Body of pancreas (tissue), 4 donors: ENCODE measurements around the gene HLA-DOB. TPM values are rescaled to one million over a fixed set of nuclear protein-coding genes. Genes with fewer than 3 reads are reported as not detected.
"Not testable (repeated sequence)": the region's sequence is repeated elsewhere in the genome, so short reads cannot be mapped to it uniquely, and the experiment has no call there.

ENCODE experiments used
- ATAC-seq: fragments of 150-250 bp; one replicate; pipeline ENCODE4 v1.9.1; 2016
- DNase-seq, 4 donors: peaks; one replicate each; pipeline ENCODE4 v3.0.0-alpha.2; 2019
- H3K27ac ChIP-seq, 4 donors: fragments of 200-600 bp; sonication (generic); 1 replicate in 3 of 4; 2 replicates in 1 of 4; pipeline versions ENCODE4 v1.5.1 to v1.6.1; 2016 to 2019; ENCODE audit warnings: mild to moderate bottlenecking in 1 of 4, mixed read lengths in 1 of 4, moderate library complexity in 1 of 4
- H3K27me3 ChIP-seq, 2 donors: fragments of 200-600 bp; sonication (generic); one replicate each; pipeline ENCODE4 v1.6.0; 2016; ENCODE audit warnings: mild to moderate bottlenecking in 1 of 2
- H3K36me3 ChIP-seq, 2 donors: fragments of 200-600 bp; sonication (generic); replicated peaks in 1 of 2; 2 replicates each; pipeline ENCODE4 v1.5.1; 2016; ENCODE audit warnings: low read depth in 2 of 2; ENCODE audit not compliant: insufficient read depth in 1 of 2
- H3K4me1 ChIP-seq: fragments of 200-600 bp; sonication (generic); one replicate; pipeline ENCODE4 v1.6.0; 2016
- H3K4me3 ChIP-seq, 2 donors: fragments of 200-600 bp; sonication (generic); 1 replicate in 1 of 2; 2 replicates in 1 of 2; pipeline ENCODE4 v1.5.1; 2016 to 2019
- H3K9me3 ChIP-seq, 3 donors: fragments of 200-600 bp; sonication (generic); 1 replicate in 2 of 3; 2 replicates in 1 of 3; pipeline ENCODE4 v1.5.1; 2016
- CTCF ChIP-seq, 7 experiments: fragments of 450-650 bp in 4 of 7; fragments of 200-600 bp in 3 of 7; sonication (generic) in 3 of 7; IDR thresholded peaks; one replicate each; pipeline ENCODE4 v1.5.1; 2016 to 2019; ENCODE audit warnings: antibody characterized with exemption in 7 of 7
- POLR2A ChIP-seq, 3 donors: fragments of 450-650 bp; IDR thresholded peaks; one replicate each; pipeline ENCODE4 v1.6.1; 2016; ENCODE audit warnings: antibody characterized with exemption in 3 of 3, mild to moderate bottlenecking in 2 of 3
- WGBS, 2 donors: methylation state at CpG; one replicate each; pipeline ENCODE4 v1.1.5; 2017; 5-methylcytosine and 5-hydroxymethylcytosine counted together
- intact Hi-C: fragments of 100-400 bp; cut with DNase I; formaldehyde crosslinking; loops from one replicate; pipeline ENCODE4 v1.15.1; 2023
- total RNA-seq, 2 donors: library from RNA; depleted of rRNA; stranded (reverse); fragments of >200 nt; gene quantifications; one replicate each; pipeline ENCODE4 v1.1.0, GENCODE V29; 2016

HLA-DOB gene
- total RNA-seq, 2 donors from 2014 or later, result not detected

- H3K9me3 ChIP-seq, result no peaks in the 10 kb centered on the region
- H3K27me3 ChIP-seq, result no peaks in the 10 kb centered on the region
- WGBS, 2 donors, result 76 to 77% methylated on average over 5 of the region's 5 CpGs
- no peak overlapping the region for H3K4me3 ChIP-seq
- intact Hi-C loops, result no loop called here
- TF ChIP-seq CTCF (IDR thresholded peaks at IDR 0.05), result no peak
- no peak for TF ChIP-seq POLR2A (IDR thresholded peaks at IDR 0.05)
- H3K36me3 ChIP-seq, result no peaks in the 10 kb centered on the region
- no peak overlapping the region for H3K27ac ChIP-seq
- no peaks in the 10 kb centered on the region for H3K4me1 ChIP-seq
- no peak for ATAC-seq
- DNase-seq, result no peak
Observed at GRCh38 chr6:32807020-32807580, 9.7 kb downstream of the HLA-DOB start.

- H3K4me1 ChIP-seq, H3K27ac ChIP-seq, ATAC-seq, H3K36me3 ChIP-seq, H3K4me3 ChIP-seq, H3K27me3 ChIP-seq, DNase-seq, H3K9me3 ChIP-seq, intact Hi-C loops: not testable (repeated sequence)
Observed at GRCh38 chr6:32805404-32805803, 11.4 kb downstream of the HLA-DOB start.

- TF ChIP-seq POLR2A (IDR thresholded peaks at IDR 0.05) (no peak), CTCF (IDR thresholded peaks at IDR 0.05) (no peak)
- H3K36me3 ChIP-seq, result no peaks in the 10 kb centered on the region
- no peak for DNase-seq
- ATAC-seq, result no peak
- H3K4me1 ChIP-seq, result no peaks in the 10 kb centered on the region
- no peaks in the 10 kb centered on the region for H3K27me3 ChIP-seq
- intact Hi-C loops, result no loop called here
- H3K4me3 ChIP-seq, result no peak overlapping the region
- WGBS, 2 donors, result 28 to 39% methylated on average over 2 of the region's 2 CpGs
- H3K27ac ChIP-seq, result no peak overlapping the region
- no peaks in the 10 kb centered on the region for H3K9me3 ChIP-seq
Observed at GRCh38 chr6:32803416-32803815, 13.4 kb downstream of the HLA-DOB start.

- no peak for TF ChIP-seq CTCF (IDR thresholded peaks at IDR 0.05)
- TF ChIP-seq POLR2A (IDR thresholded peaks at IDR 0.05), result no peak
Observed at GRCh38 chr6:32799740-32800139, 17.1 kb downstream of the HLA-DOB start.

GRCh38 chr6:32799168-32799567, 17.6 kb downstream of the HLA-DOB start:
- TF ChIP-seq CTCF (IDR thresholded peaks at IDR 0.05) (no peak), POLR2A (IDR thresholded peaks at IDR 0.05) (no peak)
- H3K27me3 ChIP-seq, result no peaks in the 10 kb centered on the region
- H3K4me3 ChIP-seq, result no peak overlapping the region
- no peak overlapping the region for H3K27ac ChIP-seq
- H3K36me3 ChIP-seq, result no peaks in the 10 kb centered on the region
- peaks cover 7% of the 10 kb centered on the region for H3K4me1 ChIP-seq
- WGBS, 2 donors, result 85 to 96% methylated on average over 3 of the region's 3 CpGs
- ATAC-seq, result no peak
- no peak for DNase-seq
- H3K9me3 ChIP-seq, result no peaks in the 10 kb centered on the region
- intact Hi-C loops, result no loop called here

More at GRCh38 chr6:32799740-32800139, 17.1 kb downstream of the HLA-DOB start:
- no peak for DNase-seq
- Histone ChIP-seq H3K36me3 (no peaks in the 10 kb centered on the region), H3K4me1 (peaks cover 7% of the 10 kb centered on the region), H3K27ac (no peak overlapping the region), H3K9me3 (no peaks in the 10 kb centered on the region), H3K4me3 (no peak overlapping the region), H3K27me3 (no peaks in the 10 kb centered on the region)
- 55 to 62% methylated on average over 3 of the region's 3 CpGs for WGBS, 2 donors
- intact Hi-C loops, result no loop called here
- no peak for ATAC-seq
